ENCODE measurements around the gene ADIPOR1.
"Not testable (repeated sequence)": the region's sequence is repeated elsewhere in the genome, so short reads cannot be mapped to it uniquely, and the experiment has no call there.

Gene ADIPOR1

DNA sequence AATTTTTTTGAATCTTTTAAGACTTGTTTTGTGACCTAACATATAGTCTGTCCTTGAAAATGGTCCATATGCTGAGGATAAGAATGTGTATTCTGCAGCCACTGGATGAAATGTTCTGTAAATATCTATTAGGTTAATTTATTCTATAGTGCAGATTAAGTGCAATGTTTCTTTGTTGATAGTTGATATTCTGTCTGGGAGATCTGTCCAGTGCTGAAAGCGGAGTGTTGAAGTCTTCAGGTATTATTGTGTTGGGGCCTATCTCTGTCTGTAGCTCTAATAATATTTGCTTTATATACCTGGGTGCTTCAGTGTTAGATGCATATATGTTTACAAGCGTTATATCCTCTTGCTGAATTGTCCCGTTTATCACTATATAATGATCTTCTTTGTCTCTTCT lies 23.4 kb downstream of the ADIPOR1 start:
- no peak for DNase-seq

GRCh38 chr1:202932476-202932875 lies 25.6 kb downstream of the ADIPOR1 start:
- DNase-seq, result no peak

DNA sequence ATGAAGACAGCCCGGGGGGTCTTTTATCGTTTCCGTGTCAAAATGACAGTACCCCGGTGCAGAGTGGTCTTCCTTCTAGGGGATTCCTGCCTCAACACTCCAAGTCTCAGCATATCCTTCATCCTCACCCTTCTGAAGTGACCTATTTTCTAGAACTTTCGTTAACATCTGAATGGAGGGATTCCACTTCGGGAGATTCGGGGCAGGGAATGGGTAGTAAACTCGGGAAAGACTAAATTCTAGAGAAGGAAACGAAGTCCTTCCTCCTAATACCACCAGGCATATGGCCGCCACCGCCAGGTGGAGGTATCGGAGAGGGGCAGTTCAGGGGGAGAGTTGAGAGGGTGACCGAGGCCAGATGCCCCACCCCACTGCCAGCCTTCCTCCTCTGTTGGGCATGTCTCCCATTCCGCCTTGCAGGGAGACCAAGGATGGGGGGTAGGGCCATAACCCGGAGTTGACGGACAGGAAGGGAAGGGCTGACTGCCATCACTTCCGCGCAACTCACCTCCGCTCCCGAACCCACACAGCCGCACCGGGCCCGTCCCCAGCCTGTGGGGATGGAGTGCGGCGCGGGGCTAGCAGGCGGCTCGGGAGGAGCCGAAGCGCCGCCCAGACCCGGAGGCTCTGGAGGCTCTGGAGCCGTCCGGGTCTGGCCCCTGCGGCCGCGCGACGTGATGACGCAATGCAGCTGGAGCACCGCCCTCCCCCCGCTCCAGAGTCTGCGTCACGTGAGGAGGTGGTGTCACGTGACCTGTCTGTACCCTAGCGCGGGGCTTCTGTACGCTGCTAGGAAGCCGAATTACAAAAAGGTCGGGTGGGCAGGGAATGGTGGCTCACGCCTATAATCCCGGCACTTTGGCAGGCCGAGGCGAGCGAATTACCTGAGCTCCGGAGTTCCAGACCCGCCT lies 31.3 kb downstream of the ADIPOR1 start, which contains the start of gene KLHL12:
Gene KLHL12, minus strand, starts transcription at position 654 of the 911 bp plus-strand sequence. CDS start 2,072 bp downstream, outside the sequence.
- peak; percentile 99 for DNase-seq

DNA sequence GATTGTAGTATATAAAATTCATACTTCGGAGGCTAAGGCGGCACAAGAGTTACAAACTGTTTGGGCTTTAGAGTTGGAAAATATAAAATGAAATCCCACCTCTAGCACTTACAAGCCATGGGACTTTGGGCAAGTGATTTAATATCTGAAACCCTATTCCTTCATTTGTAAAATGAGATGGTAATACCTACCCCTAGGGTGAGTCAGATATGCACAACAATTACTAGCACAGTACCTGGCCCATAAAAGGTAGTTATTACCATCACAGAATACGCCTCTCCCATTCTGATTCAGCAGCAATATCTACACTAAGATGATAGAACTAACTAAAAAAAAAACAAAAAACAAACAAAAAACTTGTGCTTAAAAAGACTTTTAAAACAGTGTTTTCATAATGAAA lies 34.6 kb downstream of the ADIPOR1 start:
- DNase-seq, result peak; percentile 72

- DNase-seq, result no peak
Measured at GRCh38 chr1:202919615-202920014, 38.5 kb downstream of the ADIPOR1 start.

DNA sequence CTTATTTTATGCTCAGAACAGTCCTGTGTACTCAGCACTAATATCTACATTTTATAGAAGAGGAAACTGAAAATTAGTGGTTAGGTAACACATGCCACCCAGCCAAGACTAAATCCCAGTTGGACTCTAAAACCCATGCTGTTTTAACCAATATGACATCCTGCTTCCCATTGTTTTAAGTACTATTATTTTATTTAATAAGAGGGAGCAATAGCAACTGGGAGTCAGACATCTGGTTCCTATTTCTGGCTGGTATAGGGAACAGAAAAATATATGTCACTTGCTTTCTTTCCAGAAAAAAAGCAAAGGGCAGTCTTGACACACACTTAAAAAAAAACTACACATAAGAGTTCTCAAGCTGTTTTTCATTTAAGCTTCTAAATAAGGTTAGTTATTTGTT lies 43.0 kb downstream of the ADIPOR1 start:
- peak; percentile 82 for DNase-seq

DNA sequence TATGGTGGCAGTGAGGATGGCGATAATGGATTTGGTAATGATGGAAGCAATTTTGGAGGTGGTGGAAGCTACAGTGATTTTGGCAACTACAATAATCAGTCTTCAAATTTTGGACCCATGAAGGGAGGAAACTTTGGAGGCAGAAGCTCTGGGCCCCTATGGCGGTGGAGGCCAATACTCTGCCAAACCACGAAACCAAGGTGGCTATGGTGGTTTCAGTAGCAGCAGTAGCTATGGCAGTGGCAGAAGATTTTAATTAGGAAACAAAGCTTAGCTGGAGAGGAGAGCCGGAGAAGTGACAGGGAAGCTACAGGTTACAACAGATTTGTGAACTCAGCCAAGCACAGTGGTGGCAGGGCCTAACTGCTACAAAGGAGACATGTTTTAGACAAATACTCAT lies 45.6 kb downstream of the ADIPOR1 start:
- not testable (repeated sequence) for DNase-seq

GRCh38 chr1:202909494-202909893 lies 48.6 kb downstream of the ADIPOR1 start:
- DNase-seq, result no peak

DNA sequence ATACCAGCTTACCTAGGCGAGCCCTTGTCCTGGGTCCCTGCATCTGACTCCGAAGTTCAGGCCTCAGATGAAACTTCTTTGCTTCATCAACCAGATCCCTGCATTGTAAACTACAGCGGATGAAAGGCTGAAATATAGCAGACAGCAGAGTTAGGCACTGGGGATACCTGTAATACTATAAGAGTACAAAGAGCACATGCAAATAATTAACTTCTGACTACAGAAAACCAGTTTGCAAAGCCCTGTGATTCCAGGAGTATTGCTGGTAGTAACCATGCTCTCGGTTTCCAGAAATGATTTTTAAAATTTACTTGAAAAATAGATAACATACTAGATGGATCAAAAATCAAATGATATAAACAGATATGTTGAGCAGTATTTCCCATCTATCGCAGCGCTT lies 49.1 kb downstream of the ADIPOR1 start:
- no peak for DNase-seq

DNA sequence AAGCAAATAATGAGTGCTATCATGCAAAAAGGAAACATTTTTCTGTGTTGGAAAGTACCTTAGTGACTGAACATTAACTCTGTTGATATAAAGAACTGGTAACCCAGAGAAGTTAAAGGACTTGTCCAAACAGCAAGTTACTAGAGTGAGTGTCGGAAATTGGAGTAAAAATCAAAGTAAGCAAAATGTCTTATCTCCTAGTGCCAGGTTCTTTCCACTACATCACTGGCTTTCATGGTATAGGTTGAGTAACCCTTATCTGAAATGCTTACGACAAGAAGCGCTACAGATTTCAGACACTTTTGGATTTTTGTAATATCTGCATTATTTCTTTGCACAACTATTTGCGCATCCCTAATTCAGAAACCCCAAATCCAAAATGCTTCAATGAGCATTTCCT lies 52.8 kb downstream of the ADIPOR1 start:
- DNase-seq, result no peak

GRCh38 chr1:202903808-202904207 lies 54.3 kb downstream of the ADIPOR1 start:
- DNase-seq, result not testable (repeated sequence)

DNA sequence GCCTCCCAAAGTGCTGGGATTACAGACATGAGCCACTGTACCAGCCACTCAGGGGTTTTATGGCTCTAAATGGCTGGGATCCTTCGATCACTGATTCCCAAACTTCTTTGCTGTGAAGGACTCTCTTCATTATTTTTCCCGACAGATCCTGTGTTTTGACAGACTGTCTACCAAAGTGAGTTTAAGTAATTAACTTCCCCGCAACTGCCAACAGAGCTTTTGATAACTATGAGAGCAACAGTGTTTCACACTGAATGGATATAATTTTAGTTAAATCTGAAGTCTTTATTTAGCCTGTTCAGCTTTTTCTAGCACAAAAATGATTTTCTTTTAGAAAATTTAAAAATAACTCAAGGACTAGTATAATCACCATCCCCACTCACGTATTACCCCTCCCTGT lies 56.6 kb downstream of the ADIPOR1 start:
- DNase-seq, result no peak

DNA sequence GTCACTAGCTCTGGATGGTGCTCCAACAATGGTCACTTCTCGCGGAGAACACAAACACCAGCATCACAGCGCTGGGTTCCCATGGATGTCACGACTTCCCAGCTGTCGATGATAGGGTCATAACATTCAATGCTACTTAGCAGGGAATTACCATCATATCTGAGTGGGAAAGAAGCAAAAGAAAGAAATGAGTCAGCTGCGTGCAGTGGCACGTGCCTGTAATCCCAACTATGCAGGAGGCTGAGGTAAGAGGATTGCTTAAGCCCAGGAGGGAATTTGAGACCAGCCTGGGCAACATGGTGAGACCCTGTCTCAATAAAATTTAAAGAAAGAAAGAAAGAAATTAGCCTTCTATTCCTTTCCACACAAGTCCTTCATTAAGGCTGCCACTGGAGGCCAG lies 65.6 kb downstream of the ADIPOR1 start:
- no peak for DNase-seq

All from NCI-H69 (cell line).